Esophagus squamous epithelium (tissue), 5 donors: ENCODE results near the gene DST. TPM values are rescaled to one million over a fixed set of nuclear protein-coding genes. Genes with fewer than 3 reads are reported as not detected.

ENCODE experiments used
- DNase-seq: peaks from one replicate; lab custom pipeline; 2025; lab: John Stamatoyannopoulos, UW
- H3K27ac ChIP-seq, 4 donors: fragments of 200-600 bp; sonication (generic); one replicate each; pipeline ENCODE4 v1.5.1; 2016 to 2019; ENCODE audit warnings: mild to moderate bottlenecking in 1 of 4
- H3K27me3 ChIP-seq, 4 donors: fragments of 200-600 bp; sonication (generic); 1 replicate in 3 of 4; 2 replicates in 1 of 4; pipeline versions ENCODE4 v1.5.1 to v1.6.0; 2017 to 2021; ENCODE audit warnings: antibody characterized with exemption in 1 of 4
- H3K36me3 ChIP-seq, 3 donors: fragments of 200-600 bp; sonication (generic); one replicate each; pipeline ENCODE4 v1.5.1; 2016 to 2019
- H3K4me1 ChIP-seq, 3 donors: fragments of 200-600 bp; sonication (generic); one replicate each; pipeline ENCODE4 v1.5.1; 2017 to 2019
- H3K4me3 ChIP-seq, 4 donors: fragments of 200-600 bp; sonication (generic); 1 replicate in 3 of 4; 2 replicates in 1 of 4; pipeline ENCODE4 v1.5.1; 2016 to 2019; ENCODE audit warnings: mild to moderate bottlenecking in 2 of 4, moderate library complexity in 1 of 4
- H3K9me3 ChIP-seq, 3 donors: fragments of 200-600 bp; sonication (generic); one replicate each; pipeline ENCODE4 v1.5.1; 2016 to 2019
- CTCF ChIP-seq, 6 experiments: fragments of 450-650 bp in 4 of 6; fragments of 200-600 bp in 2 of 6; sonication (generic) in 2 of 6; IDR thresholded peaks; one replicate each; pipeline ENCODE4 v1.5.1; 2016 to 2019; ENCODE audit warnings: antibody characterized with exemption in 6 of 6, mild to moderate bottlenecking in 4 of 6, moderate library complexity in 4 of 6
- POLR2A ChIP-seq, 4 donors: fragments of 450-650 bp; IDR thresholded peaks; one replicate each; pipeline ENCODE4 v1.6.1; 2017; ENCODE audit warnings: antibody characterized with exemption in 4 of 4, mild to moderate bottlenecking in 4 of 4, moderate library complexity in 3 of 4
- WGBS, 2 donors: methylation state at CpG; one replicate each; pipeline ENCODE4 v1.1.5; 2018; 5-methylcytosine and 5-hydroxymethylcytosine counted together
- intact Hi-C: fragments of 100-400 bp; cut with DNase I; formaldehyde crosslinking; loops from one replicate; pipeline ENCODE4 v1.15.0; 2022
- total RNA-seq, 4 donors: library from RNA; depleted of rRNA; stranded (reverse); fragments of >200 nt; gene quantifications; one replicate each; pipeline ENCODE4 v1.1.0, GENCODE V29; 2016
- donor health status: DM: yes; HTN: yes; CAD: no.

DST gene
- total RNA-seq, 4 donors from 2014 or later: 134 to 468 (median 175) TPM

- no peak overlapping the region for H3K27ac ChIP-seq
- peaks cover 0 to 52% (median 3%) of the 10 kb centered on the region in 3 donors for H3K36me3 ChIP-seq
- no peaks in the 10 kb centered on the region for H3K9me3 ChIP-seq
- H3K27me3 ChIP-seq: no peaks in the 10 kb centered on the region
- H3K4me1 ChIP-seq: peaks cover 5 to 68% (median 5%) of the 10 kb centered on the region in 3 donors
- 94 to 95% methylated on average over 2 of the region's 2 CpGs for WGBS, 2 donors
- intact Hi-C loops: no loop called here
- no peak for TF ChIP-seq CTCF (IDR thresholded peaks at IDR 0.05)
- no peak for TF ChIP-seq POLR2A (IDR thresholded peaks at IDR 0.05)
- DNase-seq: no peak
- peak overlapping the region in 1 of 4 donors; percentile 1 for H3K4me3 ChIP-seq
These were observed 106.2 kb downstream of the DST start for GRCh38 chr6:56536536-56536935.

GRCh38 chr6:56535626-56536025 is 107.1 kb downstream of the DST start:
- Histone ChIP-seq H3K4me1 (peaks cover 5 to 59% (median 5%) of the 10 kb centered on the region in 3 donors), H3K27me3 (no peaks in the 10 kb centered on the region), H3K36me3 (peaks cover 0 to 61% (median 3%) of the 10 kb centered on the region in 3 donors), H3K9me3 (no peaks in the 10 kb centered on the region), H3K4me3 (no peak overlapping the region), H3K27ac (no peak overlapping the region)
- no peak for TF ChIP-seq POLR2A (IDR thresholded peaks at IDR 0.05)
- TF ChIP-seq CTCF (IDR thresholded peaks at IDR 0.05): no peak
- DNase-seq: no peak
- intact Hi-C loops: no loop called here

GRCh38 chr6:56534680-56535419 is 107.8 kb downstream of the DST start:
- 77 to 86% methylated on average over 8 of the region's 8 CpGs for WGBS, 2 donors
- H3K27ac ChIP-seq: no peak overlapping the region
- peaks cover 0 to 69% (median 3%) of the 10 kb centered on the region in 3 donors for H3K36me3 ChIP-seq
- H3K4me3 ChIP-seq: no peak overlapping the region
- intact Hi-C loops: no loop called here
- TF ChIP-seq POLR2A (IDR thresholded peaks at IDR 0.05): no peak
- no peak for TF ChIP-seq CTCF (IDR thresholded peaks at IDR 0.05)
- no peak for DNase-seq
- H3K9me3 ChIP-seq: no peaks in the 10 kb centered on the region
- peaks cover 0 to 51% (median 3%) of the 10 kb centered on the region in 3 donors for H3K4me1 ChIP-seq
- no peaks in the 10 kb centered on the region for H3K27me3 ChIP-seq

- Histone ChIP-seq H3K27ac (no peak overlapping the region), H3K4me3 (no peak overlapping the region), H3K27me3 (no peaks in the 10 kb centered on the region), H3K36me3 (peaks cover 0 to 88% (median 3%) of the 10 kb centered on the region in 3 donors), H3K4me1 (peaks cover 0 to 32% (median 0%) of the 10 kb centered on the region in 3 donors), H3K9me3 (no peaks in the 10 kb centered on the region)
- TF ChIP-seq CTCF (IDR thresholded peaks at IDR 0.05) (no peak), POLR2A (IDR thresholded peaks at IDR 0.05) (no peak)
- intact Hi-C loops: no loop called here
- WGBS, 2 donors: 68% methylated on average over 5 of the region's 5 CpGs
- no peak for DNase-seq
These were observed 109.7 kb downstream of the DST start for GRCh38 chr6:56532766-56533551.
